ENCODE measurements around the gene RIMS4.
A peak's percentile ranks its signal among the peaks of the same experiment; 100 is the strongest.

Gene RIMS4

DNA sequence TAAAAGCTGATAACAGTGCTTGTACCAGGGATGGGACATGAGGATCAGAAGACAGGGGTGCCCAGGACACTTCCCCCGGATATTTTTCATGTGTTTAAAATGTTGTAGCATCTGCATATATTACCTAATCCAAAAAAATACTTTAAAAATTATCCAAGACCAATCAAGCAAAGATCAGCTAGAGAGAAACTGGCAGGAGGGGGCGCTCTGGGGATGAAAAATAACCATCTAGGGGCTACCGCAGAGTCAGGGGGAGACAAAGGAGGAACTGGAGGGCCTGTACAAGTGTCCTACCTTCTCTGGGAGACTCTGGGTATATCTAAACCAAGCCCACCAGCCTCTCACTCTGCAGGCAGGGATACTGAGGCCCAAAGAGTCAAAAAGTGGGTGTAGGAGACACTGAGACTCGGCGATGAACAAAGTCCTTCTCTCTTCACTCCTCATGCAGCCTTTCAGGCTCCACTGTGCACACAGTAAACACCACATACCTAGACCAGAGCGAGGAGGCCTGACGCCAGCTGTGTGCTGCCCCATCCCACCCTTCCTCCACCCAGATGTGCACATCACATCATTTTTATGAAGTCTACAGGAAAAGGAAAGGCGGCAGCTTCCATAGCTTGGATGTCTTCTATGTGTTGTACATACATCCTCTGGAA is 9.8 kb downstream of the RIMS4 start:
- Histone ChIP-seq H3K27me3 (replicated peaks in 2 of 5; ENCODE audit: control insufficient read depth in 4 of 5, insufficient read depth in 5 of 5, low read length in 4 of 5) (peaks cover 0 to 25% (median 16%) of the 10 kb centered on the region in 5 experiments), H3K4me1 (ENCODE audit: control extremely low read depth in 1 of 4, control insufficient read depth in 4 of 4, insufficient read depth in 4 of 4, low read length in 3 of 4) (no peaks in the 10 kb centered on the region), H3K27ac (ENCODE audit: insufficient read depth in 1 of 2, low read depth in 1 of 2, low read length in 2 of 2, poor library complexity in 1 of 2, severe bottlenecking in 2 of 2) (no peak overlapping the region), H3K4me3 (ENCODE audit: control insufficient read depth in 1 of 7, extremely low read depth in 1 of 7, insufficient read depth in 4 of 7, low read depth in 2 of 7, low read length in 6 of 7) (no peak overlapping the region), H3K36me3 (ENCODE audit: control insufficient read depth in 4 of 4, insufficient read depth in 4 of 4, low read length in 3 of 4) (no peaks in the 10 kb centered on the region), H3K9me3 (ENCODE audit: control extremely low read depth in 1 of 5, control insufficient read depth in 4 of 5, insufficient read depth in 2 of 5, low read depth in 1 of 5, low read length in 4 of 5) (no peaks in the 10 kb centered on the region)
- DNase-seq = peak in 1 of 3 donors; percentile 31
- ChIA-PET CTCF (interaction anchor here (0.9 to 1.3 kb wide), 6 partner anchors 15 to 63 kb away, joined by 3 to 4 read pairs (median 3); no protein-coding TSS in a partner anchor), POLR2A (no interaction called here)
- WGBS (ENCODE audit: insufficient coverage) = 83% methylated on average over 4 of the region's 8 CpGs

DNA sequence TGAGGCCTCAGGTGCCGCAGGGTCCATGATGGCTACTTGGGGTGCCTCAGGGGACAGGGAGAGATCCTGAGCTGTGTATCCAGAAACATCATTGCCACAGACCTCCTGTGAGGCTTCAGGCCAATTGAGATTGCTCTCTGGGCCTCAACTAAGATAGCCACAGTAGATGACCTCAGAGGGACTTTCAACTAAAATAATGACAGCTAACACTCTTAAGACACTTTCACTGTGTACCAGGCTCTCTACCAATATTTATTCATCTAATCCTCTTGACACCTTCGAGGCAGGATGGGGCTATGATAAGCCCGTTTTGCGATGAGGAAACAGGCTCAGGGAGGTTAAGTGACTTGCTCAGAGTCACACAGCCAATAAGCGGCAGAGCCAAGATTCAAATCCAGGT is 10.7 kb downstream of the RIMS4 start:
- ChIA-PET CTCF (interaction anchor here (0.6 to 1.2 kb wide), 5 partner anchors 15 to 64 kb away, joined by 3 to 4 read pairs (median 3); no protein-coding TSS in a partner anchor), POLR2A (no interaction called here)
- DNase-seq = no peak
- Histone ChIP-seq H3K4me3 (ENCODE audit: control insufficient read depth in 1 of 7, extremely low read depth in 1 of 7, insufficient read depth in 4 of 7, low read depth in 2 of 7, low read length in 6 of 7) (no peak overlapping the region), H3K36me3 (ENCODE audit: control insufficient read depth in 4 of 4, insufficient read depth in 4 of 4, low read length in 3 of 4) (no peaks in the 10 kb centered on the region), H3K27ac (ENCODE audit: insufficient read depth in 1 of 2, low read depth in 1 of 2, low read length in 2 of 2, poor library complexity in 1 of 2, severe bottlenecking in 2 of 2) (no peak overlapping the region), H3K9me3 (ENCODE audit: control extremely low read depth in 1 of 5, control insufficient read depth in 4 of 5, insufficient read depth in 2 of 5, low read depth in 1 of 5, low read length in 4 of 5) (no peaks in the 10 kb centered on the region), H3K27me3 (replicated peaks in 2 of 5; ENCODE audit: control insufficient read depth in 4 of 5, insufficient read depth in 5 of 5, low read length in 4 of 5) (peaks cover 0 to 16% (median 13%) of the 10 kb centered on the region in 5 experiments), H3K4me1 (ENCODE audit: control extremely low read depth in 1 of 4, control insufficient read depth in 4 of 4, insufficient read depth in 4 of 4, low read length in 3 of 4) (no peaks in the 10 kb centered on the region)
- 95% methylated on average over 4 of the region's 5 CpGs for WGBS (ENCODE audit: insufficient coverage)

- ChIA-PET CTCF (no interaction called here), POLR2A (no interaction called here)
- peaks cover 0 to 9% (median 0%) of the 10 kb centered on the region in 5 experiments for H3K27me3 ChIP-seq (replicated peaks in 2 of 5; ENCODE audit: control insufficient read depth in 4 of 5, insufficient read depth in 5 of 5, low read length in 4 of 5)
- no peaks in the 10 kb centered on the region for H3K36me3 ChIP-seq (ENCODE audit: control insufficient read depth in 4 of 4, insufficient read depth in 4 of 4, low read length in 3 of 4)
- no peaks in the 10 kb centered on the region for H3K4me1 ChIP-seq (ENCODE audit: control extremely low read depth in 1 of 4, control insufficient read depth in 4 of 4, insufficient read depth in 4 of 4, low read length in 3 of 4)
- H3K9me3 ChIP-seq (ENCODE audit: control extremely low read depth in 1 of 5, control insufficient read depth in 4 of 5, insufficient read depth in 2 of 5, low read depth in 1 of 5, low read length in 4 of 5) = no peaks in the 10 kb centered on the region
- H3K4me3 ChIP-seq (ENCODE audit: control insufficient read depth in 1 of 7, extremely low read depth in 1 of 7, insufficient read depth in 4 of 7, low read depth in 2 of 7, low read length in 6 of 7) = no peak overlapping the region
- no peak for DNase-seq
- H3K27ac ChIP-seq (ENCODE audit: insufficient read depth in 1 of 2, low read depth in 1 of 2, low read length in 2 of 2, poor library complexity in 1 of 2, severe bottlenecking in 2 of 2) = no peak overlapping the region
- 94% methylated on average over 3 of the region's 3 CpGs for WGBS (ENCODE audit: insufficient coverage)
Measured at GRCh38 chr20:44796758-44797457, 13.4 kb downstream of the RIMS4 start.

DNA sequence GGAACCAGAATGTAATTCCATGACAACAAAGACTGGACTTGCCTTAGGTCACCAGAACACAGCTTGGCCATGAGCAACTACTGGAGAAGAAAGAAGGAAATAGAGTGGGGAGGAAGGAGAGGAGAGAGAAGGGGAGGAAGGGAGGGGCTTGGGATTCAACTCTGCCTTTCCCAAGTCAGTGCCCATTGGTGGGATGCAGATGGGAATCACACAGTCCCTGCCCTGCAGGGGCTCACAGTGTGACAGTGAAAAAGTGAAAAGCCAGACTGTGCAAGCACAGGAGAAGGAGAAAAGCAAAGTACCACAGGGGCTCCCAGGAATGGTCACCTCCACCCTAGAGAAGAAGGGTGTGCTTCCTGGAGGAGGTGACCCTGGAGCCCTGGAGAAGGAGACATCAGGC is 14.0 kb downstream of the RIMS4 start:
- ChIA-PET POLR2A (no interaction called here), CTCF (no interaction called here)
- DNase-seq = no peak
- Histone ChIP-seq H3K9me3 (ENCODE audit: control extremely low read depth in 1 of 5, control insufficient read depth in 4 of 5, insufficient read depth in 2 of 5, low read depth in 1 of 5, low read length in 4 of 5) (no peaks in the 10 kb centered on the region), H3K4me1 (ENCODE audit: control extremely low read depth in 1 of 4, control insufficient read depth in 4 of 4, insufficient read depth in 4 of 4, low read length in 3 of 4) (no peaks in the 10 kb centered on the region), H3K27me3 (replicated peaks in 2 of 5; ENCODE audit: control insufficient read depth in 4 of 5, insufficient read depth in 5 of 5, low read length in 4 of 5) (peaks cover 0 to 9% (median 0%) of the 10 kb centered on the region in 5 experiments), H3K27ac (ENCODE audit: insufficient read depth in 1 of 2, low read depth in 1 of 2, low read length in 2 of 2, poor library complexity in 1 of 2, severe bottlenecking in 2 of 2) (no peak overlapping the region), H3K36me3 (ENCODE audit: control insufficient read depth in 4 of 4, insufficient read depth in 4 of 4, low read length in 3 of 4) (no peaks in the 10 kb centered on the region), H3K4me3 (ENCODE audit: control insufficient read depth in 1 of 7, extremely low read depth in 1 of 7, insufficient read depth in 4 of 7, low read depth in 2 of 7, low read length in 6 of 7) (no peak overlapping the region)

DNA sequence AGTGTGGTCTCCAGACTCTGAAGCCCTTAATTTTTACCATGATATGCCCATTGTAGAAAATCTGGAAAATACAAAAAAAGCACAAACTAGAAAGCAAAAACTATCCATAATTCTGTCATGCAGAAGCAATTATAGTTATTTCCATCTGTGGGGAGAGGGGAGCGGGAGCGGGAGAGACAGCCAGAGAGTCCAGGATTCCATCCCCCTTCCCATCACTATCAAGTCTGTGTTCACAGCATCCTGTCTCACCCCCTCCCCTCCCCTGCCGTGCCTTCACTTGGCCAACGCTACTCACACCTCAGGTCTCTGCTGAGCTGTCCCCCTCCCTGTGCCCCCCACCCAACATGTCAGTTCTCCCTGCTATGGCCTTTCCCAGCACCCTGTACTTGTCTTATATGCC is 14.5 kb downstream of the RIMS4 start:
- POLR2A ChIA-PET = no interaction called here
- H3K27ac ChIP-seq (ENCODE audit: insufficient read depth in 1 of 2, low read depth in 1 of 2, low read length in 2 of 2, poor library complexity in 1 of 2, severe bottlenecking in 2 of 2) = no peak overlapping the region
- H3K36me3 ChIP-seq (ENCODE audit: control insufficient read depth in 4 of 4, insufficient read depth in 4 of 4, low read length in 3 of 4) = no peaks in the 10 kb centered on the region
- H3K27me3 ChIP-seq (replicated peaks in 2 of 5; ENCODE audit: control insufficient read depth in 4 of 5, insufficient read depth in 5 of 5, low read length in 4 of 5) = peaks cover 0 to 10% (median 0%) of the 10 kb centered on the region in 5 experiments
- CTCF ChIA-PET = no interaction called here
- H3K9me3 ChIP-seq (ENCODE audit: control extremely low read depth in 1 of 5, control insufficient read depth in 4 of 5, insufficient read depth in 2 of 5, low read depth in 1 of 5, low read length in 4 of 5) = no peaks in the 10 kb centered on the region
- H3K4me3 ChIP-seq (ENCODE audit: control insufficient read depth in 1 of 7, extremely low read depth in 1 of 7, insufficient read depth in 4 of 7, low read depth in 2 of 7, low read length in 6 of 7) = no peak overlapping the region
- no peaks in the 10 kb centered on the region for H3K4me1 ChIP-seq (ENCODE audit: control extremely low read depth in 1 of 4, control insufficient read depth in 4 of 4, insufficient read depth in 4 of 4, low read length in 3 of 4)
- no peak for DNase-seq
- WGBS (ENCODE audit: insufficient coverage) = 50% methylated on average over 2 of the region's 4 CpGs

DNA sequence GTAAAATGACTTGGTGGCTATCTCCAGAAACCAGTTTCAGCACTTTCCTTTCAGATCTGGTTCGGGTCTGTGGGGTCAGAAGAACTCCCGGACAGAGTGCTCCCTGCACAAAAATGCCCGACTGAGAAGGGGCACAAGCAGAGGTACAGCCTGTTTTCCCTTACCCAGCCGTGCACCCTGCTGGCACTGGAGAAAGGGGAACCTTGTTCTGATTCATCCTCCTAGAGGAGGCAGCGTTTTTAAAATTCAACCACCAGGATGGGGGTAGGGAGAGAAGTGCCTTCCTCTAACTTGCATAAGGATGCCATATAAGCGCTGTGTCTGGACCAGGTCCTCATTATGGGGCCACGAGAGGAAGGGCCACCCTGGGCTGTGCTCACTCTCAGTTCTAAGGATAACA is 17.6 kb downstream of the RIMS4 start:
- H3K27ac ChIP-seq (ENCODE audit: insufficient read depth in 1 of 2, low read depth in 1 of 2, low read length in 2 of 2, poor library complexity in 1 of 2, severe bottlenecking in 2 of 2) = no peak overlapping the region
- ChIA-PET CTCF (no interaction called here), POLR2A (no interaction called here)
- WGBS (ENCODE audit: insufficient coverage) = 78% methylated on average over 4 of the region's 7 CpGs
- H3K4me1 ChIP-seq (ENCODE audit: control extremely low read depth in 1 of 4, control insufficient read depth in 4 of 4, insufficient read depth in 4 of 4, low read length in 3 of 4) = no peaks in the 10 kb centered on the region
- DNase-seq = peak in 1 of 3 donors; percentile 10
- H3K36me3 ChIP-seq (ENCODE audit: control insufficient read depth in 4 of 4, insufficient read depth in 4 of 4, low read length in 3 of 4) = no peaks in the 10 kb centered on the region
- peaks cover 0 to 13% (median 3%) of the 10 kb centered on the region in 5 experiments for H3K27me3 ChIP-seq (replicated peaks in 2 of 5; ENCODE audit: control insufficient read depth in 4 of 5, insufficient read depth in 5 of 5, low read length in 4 of 5)
- H3K9me3 ChIP-seq (ENCODE audit: control extremely low read depth in 1 of 5, control insufficient read depth in 4 of 5, insufficient read depth in 2 of 5, low read depth in 1 of 5, low read length in 4 of 5) = no peaks in the 10 kb centered on the region
- H3K4me3 ChIP-seq (ENCODE audit: control insufficient read depth in 1 of 7, extremely low read depth in 1 of 7, insufficient read depth in 4 of 7, low read depth in 2 of 7, low read length in 6 of 7) = no peak overlapping the region

GRCh38 chr20:44790638-44791393 is 19.5 kb downstream of the RIMS4 start:
- Histone ChIP-seq H3K27ac (ENCODE audit: insufficient read depth in 1 of 2, low read depth in 1 of 2, low read length in 2 of 2, poor library complexity in 1 of 2, severe bottlenecking in 2 of 2) (no peak overlapping the region), H3K36me3 (ENCODE audit: control insufficient read depth in 4 of 4, insufficient read depth in 4 of 4, low read length in 3 of 4) (no peaks in the 10 kb centered on the region), H3K4me3 (ENCODE audit: control insufficient read depth in 1 of 7, extremely low read depth in 1 of 7, insufficient read depth in 4 of 7, low read depth in 2 of 7, low read length in 6 of 7) (no peak overlapping the region), H3K4me1 (ENCODE audit: control extremely low read depth in 1 of 4, control insufficient read depth in 4 of 4, insufficient read depth in 4 of 4, low read length in 3 of 4) (no peaks in the 10 kb centered on the region), H3K9me3 (ENCODE audit: control extremely low read depth in 1 of 5, control insufficient read depth in 4 of 5, insufficient read depth in 2 of 5, low read depth in 1 of 5, low read length in 4 of 5) (no peaks in the 10 kb centered on the region), H3K27me3 (replicated peaks in 2 of 5; ENCODE audit: control insufficient read depth in 4 of 5, insufficient read depth in 5 of 5, low read length in 4 of 5) (peaks cover 0 to 18% (median 11%) of the 10 kb centered on the region in 5 experiments)
- POLR2A ChIA-PET = no interaction called here
- CTCF ChIA-PET = no interaction called here
- WGBS (ENCODE audit: insufficient coverage) = 80% methylated on average over 5 of the region's 11 CpGs
- DNase-seq = no peak
